GM20000 (cell line): ENCODE measurements around the gene MORC2.

Source experiments
- DNase-seq: peaks from one replicate; pipeline ENCODE4 v3.0.0; 2012; ENCODE audit warnings: low spot score
- CTCF ChIP-seq: IDR thresholded peaks from 2 replicates; pipeline ENCODE4 v1.5.1; 2012; ENCODE audit warnings: mild to moderate bottlenecking, control low read depth; ENCODE audit errors: extremely low read depth, missing control alignments

Gene MORC2

GRCh38 chr22:30877662-30878515 lies 90.7 kb downstream of the MORC2 start:
- DNase-seq = no peak
- TF ChIP-seq CTCF = no peak

GRCh38 chr22:30876915-30877553 lies 91.5 kb downstream of the MORC2 start:
- no peak for TF ChIP-seq CTCF
- no peak for DNase-seq

GRCh38 chr22:30876221-30876751 lies 92.3 kb downstream of the MORC2 start:
- DNase-seq = no peak
- TF ChIP-seq CTCF = no peak

GRCh38 chr22:30875481-30876215 lies 92.9 kb downstream of the MORC2 start:
- no peak for DNase-seq
- TF ChIP-seq CTCF = no peak
